Measurements from ENCODE around the gene SEPTIN10.

Gene SEPTIN10

DNA sequence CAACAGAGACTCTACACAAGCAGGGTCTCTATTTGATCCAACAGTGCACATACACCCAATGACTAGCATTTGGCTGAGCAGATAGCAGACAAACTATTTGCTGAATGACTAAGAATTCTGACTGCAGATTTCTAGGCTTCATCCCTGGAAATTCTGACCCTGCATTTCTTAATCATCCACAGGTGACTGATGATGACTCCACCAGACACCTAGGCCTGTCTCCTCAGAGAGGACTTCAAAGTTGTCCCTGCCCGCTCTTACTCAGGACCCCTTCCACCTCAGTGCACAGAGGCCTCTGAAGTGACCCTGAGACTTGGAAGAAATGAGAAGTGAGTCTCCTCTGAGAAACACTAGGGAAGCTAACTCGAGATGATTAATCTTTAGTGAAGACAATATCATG, 51.3 kb downstream of the SEPTIN10 start:
- in situ Hi-C loops (cut with MboI; ENCODE audit: low sequenced_read_pairs, unreplicated experiment), result no loop called here
- TF ChIP-seq, protein P1, sequence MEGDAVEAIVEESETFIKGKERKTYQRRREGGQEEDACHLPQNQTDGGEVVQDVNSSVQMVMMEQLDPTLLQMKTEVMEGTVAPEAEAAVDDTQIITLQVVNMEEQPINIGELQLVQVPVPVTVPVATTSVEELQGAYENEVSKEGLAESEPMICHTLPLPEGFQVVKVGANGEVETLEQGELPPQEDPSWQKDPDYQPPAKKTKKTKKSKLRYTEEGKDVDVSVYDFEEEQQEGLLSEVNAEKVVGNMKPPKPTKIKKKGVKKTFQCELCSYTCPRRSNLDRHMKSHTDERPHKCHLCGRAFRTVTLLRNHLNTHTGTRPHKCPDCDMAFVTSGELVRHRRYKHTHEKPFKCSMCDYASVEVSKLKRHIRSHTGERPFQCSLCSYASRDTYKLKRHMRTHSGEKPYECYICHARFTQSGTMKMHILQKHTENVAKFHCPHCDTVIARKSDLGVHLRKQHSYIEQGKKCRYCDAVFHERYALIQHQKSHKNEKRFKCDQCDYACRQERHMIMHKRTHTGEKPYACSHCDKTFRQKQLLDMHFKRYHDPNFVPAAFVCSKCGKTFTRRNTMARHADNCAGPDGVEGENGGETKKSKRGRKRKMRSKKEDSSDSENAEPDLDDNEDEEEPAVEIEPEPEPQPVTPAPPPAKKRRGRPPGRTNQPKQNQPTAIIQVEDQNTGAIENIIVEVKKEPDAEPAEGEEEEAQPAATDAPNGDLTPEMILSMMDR (IDR thresholded peaks at IDR 0.05; ENCODE audit: borderline replicate concordance, control extremely low read depth, extremely low read depth, insufficient read depth, missing control alignments), result no peak
- no peak for DNase-seq (ENCODE audit: low spot score)

DNA sequence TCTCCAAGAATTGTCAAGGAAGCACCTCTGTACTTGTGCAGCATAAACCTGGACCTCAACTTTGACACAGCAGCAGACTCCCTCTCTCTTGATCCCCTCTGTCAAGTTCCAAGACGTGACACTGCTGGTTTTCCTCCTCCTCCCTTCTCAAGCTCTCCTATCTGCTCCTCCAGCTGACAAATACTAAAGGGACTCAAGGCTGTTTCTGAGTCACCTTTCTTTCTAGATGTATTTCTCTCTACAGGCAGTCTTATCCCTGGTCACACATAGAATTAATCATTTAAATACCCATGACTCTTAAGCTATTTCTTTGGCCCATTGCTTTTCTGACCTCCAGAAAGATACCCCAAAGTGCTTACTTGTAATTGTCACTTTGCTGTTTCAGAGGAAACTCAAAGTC, 53.5 kb downstream of the SEPTIN10 start:
- no peak for DNase-seq (ENCODE audit: low spot score)
- in situ Hi-C loops (cut with MboI; ENCODE audit: low sequenced_read_pairs, unreplicated experiment), result no loop called here
- TF ChIP-seq, protein P1 (IDR thresholded peaks at IDR 0.05; ENCODE audit: borderline replicate concordance, control extremely low read depth, extremely low read depth, insufficient read depth, missing control alignments), result no peak

DNA sequence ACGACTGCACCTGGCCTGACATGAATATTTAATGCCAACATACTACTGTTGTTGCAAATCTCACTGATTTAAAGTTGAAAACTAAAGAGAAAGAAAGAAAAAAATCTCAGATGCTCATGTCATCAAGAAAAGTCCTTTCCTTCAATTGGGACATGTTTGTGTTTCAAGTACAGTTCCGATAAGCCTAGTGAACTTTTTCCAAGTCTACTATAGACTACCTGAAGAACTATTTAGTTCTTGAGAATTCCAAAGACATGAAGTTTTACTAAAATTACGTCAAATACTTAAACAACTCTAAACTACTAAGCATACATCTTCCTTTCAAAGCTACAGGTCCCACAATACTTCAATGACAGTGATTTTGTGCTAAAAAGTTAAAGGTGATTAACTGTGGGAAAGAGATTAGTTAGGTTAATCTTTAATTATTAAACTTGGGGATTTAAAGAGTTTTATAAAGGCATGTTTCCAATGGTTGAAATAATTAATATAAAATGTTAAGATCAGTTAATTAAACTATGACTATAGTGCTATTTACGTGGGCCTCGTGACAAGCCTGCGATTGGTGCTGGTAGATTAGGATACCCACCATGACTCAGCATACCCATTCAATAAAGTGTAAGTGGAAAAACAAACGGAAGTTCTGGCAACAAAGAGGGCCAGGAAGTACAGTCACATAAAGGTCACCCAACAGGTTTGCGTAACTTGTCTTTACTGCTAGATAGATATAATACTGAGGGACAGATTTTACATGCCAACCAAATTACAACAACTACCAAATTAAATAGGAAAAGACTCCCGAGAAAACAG, 55.5 kb downstream of the SEPTIN10 start:
- in situ Hi-C loops (cut with MboI; ENCODE audit: low sequenced_read_pairs, unreplicated experiment), result no loop called here
- no peak for DNase-seq (ENCODE audit: low spot score)

DNA sequence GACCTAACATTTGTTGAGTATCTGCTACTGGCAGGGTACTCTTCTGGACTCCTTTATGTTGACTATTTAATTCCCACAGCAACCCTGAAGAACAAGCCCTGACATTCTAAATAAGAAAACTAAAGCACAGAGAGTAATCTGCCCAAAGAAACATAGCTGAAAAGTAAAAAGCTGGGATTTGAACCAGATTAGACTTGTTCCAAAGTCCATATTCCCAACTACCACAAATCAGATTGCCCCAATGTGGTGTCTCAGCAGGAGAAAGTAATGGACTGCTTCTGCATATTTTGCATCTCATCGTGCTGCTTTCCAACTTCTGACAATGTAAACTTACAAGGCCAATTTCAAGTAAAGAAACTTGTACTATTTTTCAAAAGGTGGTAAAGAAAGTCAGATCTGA, 56.5 kb downstream of the SEPTIN10 start:
- DNase-seq (ENCODE audit: low spot score), result no peak
- in situ Hi-C loops (cut with MboI; ENCODE audit: low sequenced_read_pairs, unreplicated experiment), result no loop called here
- TF ChIP-seq, protein P1 (IDR thresholded peaks at IDR 0.05; ENCODE audit: borderline replicate concordance, control extremely low read depth, extremely low read depth, insufficient read depth, missing control alignments), result no peak

More for the DNA sequence above, 55.5 kb downstream of the SEPTIN10 start:
- TF ChIP-seq, protein P1 (IDR thresholded peaks at IDR 0.05; ENCODE audit: borderline replicate concordance, control extremely low read depth, extremely low read depth, insufficient read depth, missing control alignments), result no peak

DNA sequence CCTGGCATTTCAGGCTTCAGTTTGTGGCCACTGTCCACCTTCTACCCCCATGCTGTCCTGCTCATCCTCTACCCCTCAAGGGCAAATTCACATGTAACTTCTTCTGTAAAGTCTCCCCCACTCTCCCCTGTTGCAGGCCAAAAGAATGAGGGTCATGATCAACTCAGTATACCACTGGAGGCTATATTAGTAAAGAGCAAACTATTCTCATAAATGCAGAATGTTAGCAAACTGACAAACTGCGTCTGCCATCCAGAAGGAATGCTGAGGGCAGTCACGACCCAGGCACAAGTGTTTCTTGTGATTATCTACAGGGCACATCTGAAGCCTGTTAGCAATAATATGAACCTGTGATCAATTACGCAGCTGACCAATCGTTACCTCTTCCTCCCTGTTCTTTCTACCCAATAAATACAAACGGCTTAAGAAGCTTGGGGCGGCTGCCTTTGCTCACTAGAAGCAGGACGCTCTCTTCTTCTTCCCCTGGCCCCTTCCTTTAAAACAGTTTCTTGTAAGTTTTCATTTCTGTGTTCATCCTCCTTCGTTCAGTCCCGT, 58.3 kb downstream of the SEPTIN10 start:
- DNase-seq (ENCODE audit: low spot score), result no peak
- TF ChIP-seq, protein P1 (IDR thresholded peaks at IDR 0.05; ENCODE audit: borderline replicate concordance, control extremely low read depth, extremely low read depth, insufficient read depth, missing control alignments), result no peak
- in situ Hi-C loops (cut with MboI; ENCODE audit: low sequenced_read_pairs, unreplicated experiment), result no loop called here

DNA sequence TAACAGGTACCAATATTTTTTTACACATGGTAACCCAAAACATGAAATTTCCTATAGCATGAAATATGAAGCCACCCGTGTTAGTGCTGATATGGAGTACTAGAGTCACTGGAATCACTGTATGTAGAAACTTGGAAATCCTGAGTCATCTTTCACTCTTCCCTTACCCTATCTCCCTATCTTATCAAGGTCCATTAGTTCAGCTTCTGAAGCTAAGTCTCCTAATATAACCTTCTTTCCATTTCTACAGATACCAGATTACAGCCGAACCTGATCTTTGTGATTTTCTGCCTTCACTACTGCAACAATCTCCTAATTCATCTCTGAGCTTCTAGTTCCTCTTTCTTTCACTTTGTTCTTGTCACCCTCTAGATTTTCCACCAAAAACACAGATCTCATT, 59.0 kb downstream of the SEPTIN10 start:
- no peak for DNase-seq (ENCODE audit: low spot score)
- TF ChIP-seq, protein P1 (IDR thresholded peaks at IDR 0.05; ENCODE audit: borderline replicate concordance, control extremely low read depth, extremely low read depth, insufficient read depth, missing control alignments), result no peak
- in situ Hi-C loops (cut with MboI; ENCODE audit: low sequenced_read_pairs, unreplicated experiment), result no loop called here

Measured in GM13976 (cell line).